ACC112 (cell line): ENCODE measurements around the gene TMTC1.

Experiments
- H2AFZ ChIP-seq: fragments of 200-600 bp; sonication (generic); one replicate; pipeline ENCODE4 v1.6.0; 2017; ENCODE audit warnings: antibody characterized with exemption, low read length; ENCODE audit not compliant: unreplicated experiment
- H3K27ac ChIP-seq: fragments of 200-600 bp; sonication (generic); 2 replicates; pipeline ENCODE4 v1.5.1; 2014; ENCODE audit warnings: low read depth, mild to moderate bottlenecking, antibody characterized with exemption, low read length, moderate library complexity
- H3K27me3 ChIP-seq: fragments of 200-600 bp; sonication (generic); 2 replicates; pipeline ENCODE4 v1.6.1; 2014; ENCODE audit warnings: mild to moderate bottlenecking, antibody characterized with exemption, low read length, moderate library complexity, mixed read lengths; ENCODE audit not compliant: insufficient read depth
- H3K36me3 ChIP-seq: fragments of 200-600 bp; sonication (generic); 2 replicates; pipeline ENCODE4 v1.6.1; 2016; ENCODE audit warnings: mild to moderate bottlenecking, antibody characterized with exemption, low read length, moderate library complexity, mixed read lengths; ENCODE audit not compliant: insufficient read depth
- H3K4me1 ChIP-seq: fragments of 200-600 bp; sonication (generic); one replicate; pipeline ENCODE4 v1.6.1; 2016; ENCODE audit warnings: low read length, mixed read lengths; ENCODE audit not compliant: insufficient read depth, unreplicated experiment, control insufficient read depth
- H3K4me3 ChIP-seq: fragments of 200-600 bp; sonication (generic); 2 replicates; pipeline ENCODE4 v1.5.1; 2014; ENCODE audit warnings: mild to moderate bottlenecking, low read depth, low read length
- H3K79me2 ChIP-seq: fragments of 200-600 bp; sonication (generic); one replicate; pipeline ENCODE4 v1.6.0; 2016; ENCODE audit warnings: low read length; ENCODE audit not compliant: control insufficient read depth, unreplicated experiment, insufficient read depth

The TMTC1 gene

DNA sequence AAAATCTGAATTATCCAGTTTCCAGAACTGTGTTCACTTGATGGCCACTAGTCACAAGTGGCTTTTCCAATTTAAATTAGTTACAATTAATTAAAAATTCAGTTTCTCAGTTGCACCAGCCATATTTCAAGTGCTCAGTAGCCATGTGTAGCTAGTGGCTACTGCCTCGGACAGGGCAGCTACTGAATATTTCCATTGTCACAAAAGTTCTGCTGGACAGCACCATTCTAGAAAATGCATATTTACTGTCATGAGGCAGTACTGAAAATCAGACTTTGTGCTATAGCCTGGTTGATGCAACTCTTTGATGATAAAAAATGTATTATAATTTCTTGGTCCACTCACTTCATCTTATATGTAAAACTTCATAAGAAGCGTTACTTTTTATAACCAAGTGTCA lies 274.8 kb downstream of the TMTC1 start:
- no peaks in the 10 kb centered on the region for H3K27me3 ChIP-seq
- H3K4me1 ChIP-seq: no peaks in the 10 kb centered on the region
- H3K4me3 ChIP-seq: no peak overlapping the region
- no peaks in the 10 kb centered on the region for H3K79me2 ChIP-seq
- no peak overlapping the region for H3K27ac ChIP-seq
- H3K36me3 ChIP-seq: peaks cover 50% of the 10 kb centered on the region
- no peak overlapping the region for H2AFZ ChIP-seq

DNA sequence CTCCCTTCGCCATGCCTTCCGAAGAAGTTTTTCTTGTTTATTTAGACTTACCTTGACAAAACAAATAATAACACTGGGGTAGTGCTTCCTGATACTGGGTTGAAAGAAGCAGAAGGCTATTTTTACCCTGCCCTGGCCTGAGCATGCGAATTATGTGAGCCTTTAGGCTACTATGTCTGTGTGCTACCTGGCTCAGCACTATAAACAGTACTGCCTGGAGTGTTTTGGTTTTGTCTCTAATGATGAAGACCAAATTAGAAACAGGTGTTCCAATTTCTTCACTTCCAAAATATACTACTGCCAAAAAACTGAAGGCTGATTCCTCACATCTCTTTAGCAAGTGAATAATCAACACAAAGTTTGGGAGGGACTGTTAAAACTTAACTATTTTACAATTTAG lies 278.6 kb downstream of the TMTC1 start:
- Histone ChIP-seq H3K79me2 (no peaks in the 10 kb centered on the region), H2AFZ (no peak overlapping the region), H3K27ac (no peak overlapping the region), H3K4me3 (no peak overlapping the region), H3K4me1 (no peaks in the 10 kb centered on the region), H3K36me3 (peaks cover 25% of the 10 kb centered on the region), H3K27me3 (no peaks in the 10 kb centered on the region)

DNA sequence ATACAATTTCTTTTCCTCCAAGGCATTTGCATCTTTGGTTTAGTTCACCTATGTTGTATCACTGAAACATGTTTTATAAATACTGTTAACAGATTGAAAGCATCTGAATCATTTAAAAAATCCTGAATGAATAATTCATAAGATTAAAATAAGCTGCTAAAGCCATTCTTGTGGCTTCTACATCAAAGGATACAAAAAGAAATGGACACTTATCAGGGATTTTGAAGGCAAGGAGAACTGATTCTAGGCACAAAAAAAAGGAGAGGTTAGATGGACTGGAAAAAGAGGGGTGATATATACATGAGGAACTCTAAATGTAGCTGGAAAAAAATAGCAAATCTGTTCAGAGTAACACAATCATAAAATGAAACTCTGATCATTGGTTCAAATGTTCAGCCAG lies 280.5 kb downstream of the TMTC1 start:
- Histone ChIP-seq H2AFZ (no peak overlapping the region), H3K4me3 (no peak overlapping the region), H3K36me3 (peaks cover 19% of the 10 kb centered on the region; the same call in 1 of the 2 replicates), H3K79me2 (no peaks in the 10 kb centered on the region), H3K27me3 (no peaks in the 10 kb centered on the region), H3K4me1 (no peaks in the 10 kb centered on the region), H3K27ac (no peak overlapping the region)

DNA sequence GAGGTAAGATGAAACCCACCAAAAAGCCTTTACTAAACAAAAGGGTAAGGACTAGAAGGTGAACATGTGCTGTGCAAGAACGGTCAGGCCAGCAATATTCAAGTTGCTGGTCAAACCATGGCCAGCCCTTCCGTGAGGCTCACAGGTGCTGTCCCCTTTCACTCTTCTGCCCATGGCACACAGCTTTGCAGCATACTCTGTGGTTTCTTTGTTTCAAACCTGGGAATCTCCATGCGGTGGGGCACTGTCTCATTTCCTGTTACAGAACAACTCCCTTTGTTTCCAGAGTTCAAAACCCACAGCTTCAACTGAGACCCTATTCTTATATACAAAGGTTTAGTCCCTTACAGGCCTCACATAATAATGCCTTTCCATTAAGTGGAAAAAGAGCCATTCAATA lies 284.5 kb downstream of the TMTC1 start:
- no peaks in the 10 kb centered on the region for H3K27me3 ChIP-seq
- H3K4me3 ChIP-seq: no peak overlapping the region
- no peak overlapping the region for H2AFZ ChIP-seq
- no peaks in the 10 kb centered on the region for H3K79me2 ChIP-seq
- H3K4me1 ChIP-seq: no peaks in the 10 kb centered on the region
- H3K36me3 ChIP-seq: 0 out of 2 replicates have a peak, but pooled peaks cover 3% of the 10 kb centered on the region
- H3K27ac ChIP-seq: no peak overlapping the region

DNA sequence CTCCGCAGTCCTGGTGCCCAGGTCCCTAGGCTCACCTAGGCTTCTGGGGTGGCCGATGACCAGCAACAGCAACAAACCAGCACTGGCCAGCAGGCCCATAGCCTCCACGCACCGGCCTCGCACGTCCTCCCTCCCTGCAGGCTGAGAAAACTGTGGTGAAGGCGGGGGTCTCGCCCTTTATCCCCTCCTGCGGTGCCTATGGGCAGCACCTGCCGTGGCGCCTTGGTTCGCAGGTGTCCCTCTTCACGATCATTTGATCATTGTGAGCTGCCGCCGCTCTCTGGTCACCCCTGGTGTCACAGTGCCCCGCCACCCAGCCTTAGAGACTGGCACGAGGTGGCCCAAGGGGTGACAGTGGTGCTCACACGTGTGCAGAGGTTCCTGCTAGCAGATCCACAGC lies 286.2 kb downstream of the TMTC1 start, which contains the start of gene OVCH1:
Gene OVCH1 (minus strand): TSS at position 99 of the 400 bp plus-strand sequence. CDS start 0 bp downstream, at position 99.
- H3K79me2 ChIP-seq: no peaks in the 10 kb centered on the region
- no peaks in the 10 kb centered on the region for H3K36me3 ChIP-seq
- H3K4me3 ChIP-seq: no peak within 1 kb of the TSS
- H2AFZ ChIP-seq: no peak within 1 kb of the TSS
- no peak within 1 kb of the TSS for H3K27ac ChIP-seq
- H3K4me1 ChIP-seq: no peaks in the 10 kb centered on the region
- H3K27me3 ChIP-seq: no peaks in the 10 kb centered on the region

DNA sequence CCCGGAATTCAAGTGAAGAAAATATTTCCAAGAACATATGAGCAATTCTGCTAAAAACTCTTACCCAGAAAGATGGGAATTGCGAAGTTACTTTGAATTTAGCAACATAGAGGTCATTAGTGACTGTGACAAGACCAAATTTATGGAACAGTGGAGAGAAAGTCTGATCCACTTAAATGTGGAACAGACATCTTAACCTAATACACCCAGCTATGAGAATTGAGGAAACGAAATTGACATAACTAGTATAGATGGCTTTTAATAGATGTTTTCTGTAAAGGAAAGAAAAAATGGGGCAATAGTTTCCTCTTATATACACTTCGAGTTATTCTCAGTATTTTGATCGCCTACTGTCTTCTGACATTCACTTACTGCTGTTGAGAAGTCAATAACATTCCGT lies 290.9 kb downstream of the TMTC1 start:
- no peaks in the 10 kb centered on the region for H3K4me1 ChIP-seq
- no peak overlapping the region for H3K4me3 ChIP-seq
- H3K27me3 ChIP-seq: no peaks in the 10 kb centered on the region
- no peaks in the 10 kb centered on the region for H3K79me2 ChIP-seq
- no peak overlapping the region for H2AFZ ChIP-seq
- no peak overlapping the region for H3K27ac ChIP-seq
- H3K36me3 ChIP-seq: peaks cover 13% of the 10 kb centered on the region; the same call in 1 of the 2 replicates

DNA sequence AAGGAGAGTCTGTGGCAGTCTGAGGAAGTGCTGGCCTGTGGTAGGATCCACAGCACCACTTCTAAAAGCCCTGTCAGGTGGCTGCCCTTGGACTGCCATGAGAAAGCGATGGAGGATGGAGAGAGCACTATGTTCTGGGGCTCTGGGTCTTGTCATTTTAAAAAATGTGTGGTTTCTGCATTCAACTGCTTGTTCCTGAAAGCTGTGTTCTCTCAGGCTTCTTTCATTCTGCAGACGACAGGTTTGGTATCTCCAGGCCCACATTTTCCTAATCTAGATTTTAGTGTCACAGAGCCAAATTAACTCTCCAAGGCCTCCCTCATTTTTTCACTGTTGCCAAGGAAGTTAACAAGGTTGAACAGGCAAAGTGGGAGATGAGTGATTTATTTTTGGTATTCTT lies 296.8 kb downstream of the TMTC1 start:
- Histone ChIP-seq H3K27me3 (no peaks in the 10 kb centered on the region), H3K79me2 (no peaks in the 10 kb centered on the region), H2AFZ (no peak overlapping the region), H3K36me3 (peaks cover 24% of the 10 kb centered on the region), H3K4me3 (no peak overlapping the region), H3K27ac (no peak overlapping the region), H3K4me1 (no peaks in the 10 kb centered on the region)

DNA sequence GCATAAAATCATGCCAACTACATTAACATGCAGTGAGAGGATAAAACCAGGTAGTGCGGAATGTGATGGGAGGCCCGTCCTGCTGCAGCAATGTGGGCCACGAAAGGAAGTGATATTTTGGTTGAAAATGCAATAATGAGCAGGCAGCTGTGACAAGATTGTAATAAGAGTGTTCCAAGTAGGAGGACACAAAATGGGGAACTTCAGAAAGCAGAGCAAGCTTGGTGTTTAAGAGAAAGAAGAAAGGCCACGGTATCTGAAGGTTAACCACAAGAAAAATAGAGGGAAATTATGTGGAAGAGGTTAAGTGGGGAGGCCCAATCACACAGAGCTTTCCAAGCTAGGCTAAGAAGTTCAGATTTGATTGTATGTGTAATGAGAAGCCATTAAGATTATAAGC lies 320.5 kb downstream of the TMTC1 start:
- peaks cover 7% of the 10 kb centered on the region for H3K36me3 ChIP-seq
- H3K79me2 ChIP-seq: no peaks in the 10 kb centered on the region
- H3K4me3 ChIP-seq: no peak overlapping the region
- no peak overlapping the region for H3K27ac ChIP-seq
- H3K27me3 ChIP-seq: no peaks in the 10 kb centered on the region
- H2AFZ ChIP-seq: no peak overlapping the region
- no peaks in the 10 kb centered on the region for H3K4me1 ChIP-seq

DNA sequence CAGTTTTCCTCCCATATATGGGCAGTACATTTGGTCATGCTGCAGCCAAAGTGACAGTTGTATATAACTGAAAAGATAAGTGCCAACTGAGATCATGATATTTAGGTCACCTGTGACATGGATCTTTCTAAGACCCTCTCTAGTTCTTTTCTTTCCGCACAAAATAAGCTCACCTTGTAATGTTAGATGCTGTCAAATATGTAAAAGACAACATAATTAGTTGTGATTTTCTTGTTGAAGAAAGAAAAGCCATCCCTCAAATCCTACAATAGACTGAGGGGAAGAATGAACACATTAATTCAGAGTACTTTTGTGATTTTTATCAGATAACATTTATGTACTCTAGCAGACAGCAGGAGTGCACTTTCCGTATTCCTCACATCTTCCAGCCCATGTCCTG lies 323.7 kb downstream of the TMTC1 start:
- H3K27me3 ChIP-seq: no peaks in the 10 kb centered on the region
- no peaks in the 10 kb centered on the region for H3K79me2 ChIP-seq
- no peaks in the 10 kb centered on the region for H3K4me1 ChIP-seq
- no peak overlapping the region for H2AFZ ChIP-seq
- H3K27ac ChIP-seq: no peak overlapping the region
- no peak overlapping the region for H3K4me3 ChIP-seq
- peaks cover 7% of the 10 kb centered on the region for H3K36me3 ChIP-seq

DNA sequence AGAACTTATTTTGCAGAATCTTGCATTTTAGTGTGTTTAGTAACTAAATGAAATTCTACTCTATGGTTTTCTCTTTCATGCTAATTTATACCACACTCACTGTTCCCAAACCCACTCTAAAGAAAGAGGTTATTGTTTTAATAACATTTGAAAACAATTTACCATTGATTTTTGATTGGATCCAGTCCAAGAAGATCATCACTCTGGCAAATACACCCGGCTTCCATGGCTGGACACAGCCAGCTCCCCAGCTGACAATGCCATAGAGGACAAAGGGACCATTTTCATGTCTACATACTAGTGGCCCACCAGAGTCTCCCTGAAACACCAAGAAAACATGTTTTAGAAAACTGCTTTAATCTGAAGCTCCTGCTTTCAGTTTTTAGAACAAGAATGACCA lies 328.7 kb downstream of the TMTC1 start:
- no peaks in the 10 kb centered on the region; the same call in 1 of the 2 replicates for H3K36me3 ChIP-seq
- no peak overlapping the region for H2AFZ ChIP-seq
- no peaks in the 10 kb centered on the region for H3K27me3 ChIP-seq
- no peaks in the 10 kb centered on the region for H3K4me1 ChIP-seq
- no peaks in the 10 kb centered on the region for H3K79me2 ChIP-seq
- no peak overlapping the region for H3K4me3 ChIP-seq
- H3K27ac ChIP-seq: no peak overlapping the region

DNA sequence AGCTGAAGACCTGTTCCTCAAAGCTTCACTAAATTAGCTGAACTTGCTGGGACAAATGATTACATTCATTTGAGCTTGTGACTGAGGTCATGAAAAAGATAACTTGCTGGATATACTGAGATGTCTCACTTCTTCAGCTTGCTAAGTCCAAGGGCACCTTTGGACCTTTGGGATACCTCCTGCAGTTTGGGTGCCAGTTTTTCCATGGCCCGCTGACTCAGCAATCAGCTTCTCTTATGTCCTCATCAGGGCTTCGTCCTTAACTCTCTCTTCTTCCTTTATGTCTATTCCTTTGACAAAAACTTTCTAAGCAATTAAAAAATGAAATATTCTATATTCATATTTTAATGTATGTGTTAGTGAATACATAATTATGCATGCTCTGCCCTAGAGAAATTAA lies 331.9 kb downstream of the TMTC1 start:
- no peak overlapping the region for H3K4me3 ChIP-seq
- no peaks in the 10 kb centered on the region for H3K27me3 ChIP-seq
- H3K27ac ChIP-seq: no peak overlapping the region
- no peak overlapping the region for H2AFZ ChIP-seq
- H3K36me3 ChIP-seq: no peaks in the 10 kb centered on the region
- H3K4me1 ChIP-seq: no peaks in the 10 kb centered on the region
- H3K79me2 ChIP-seq: no peaks in the 10 kb centered on the region
